GM23338 (cell line): ENCODE data around the gene ARHGEF10L.

Source experiments
- CREB1 ChIP-seq: fragments of 250-450 bp; sonication (Bioruptor Pico); IDR thresholded peaks from 2 replicates; pipeline ENCODE4 v1.5.0; 2020; ENCODE audit warnings: low read depth, mild to moderate bottlenecking, moderate library complexity
- EZH2 ChIP-seq: fragments of 200-600 bp; sonication (generic); IDR thresholded peaks from one replicate; pipeline ENCODE4 v1.8.0; 2017; ENCODE audit warnings: antibody characterized with exemption, mild to moderate bottlenecking, low read depth; ENCODE audit not compliant: unreplicated experiment
- EZH2phosphoT487 ChIP-seq: fragments of 200-600 bp; sonication (generic); IDR thresholded peaks from one replicate; pipeline ENCODE4 v1.8.1; 2018; ENCODE audit warnings: antibody characterized with exemption; ENCODE audit not compliant: unreplicated experiment
- JUNB ChIP-seq: IDR thresholded peaks from one replicate; pipeline ENCODE4 v1.6.1; 2016; ENCODE audit warnings: antibody characterized with exemption; ENCODE audit not compliant: unreplicated experiment
- NANOG ChIP-seq: IDR thresholded peaks from 2 replicates; pipeline ENCODE4 v1.6.1; 2016; ENCODE audit warnings: antibody characterized with exemption, borderline replicate concordance
- POLR2AphosphoS5 ChIP-seq: IDR thresholded peaks from 2 replicates; pipeline ENCODE4 v1.6.1; 2016; ENCODE audit warnings: antibody characterized with exemption, low read depth
- REST ChIP-seq: IDR thresholded peaks from one replicate; pipeline ENCODE4 v1.6.1; 2018; ENCODE audit warnings: antibody characterized with exemption; ENCODE audit not compliant: unreplicated experiment
- ZNF114 ChIP-seq: fragments of 250-450 bp; sonication (Bioruptor Pico); IDR thresholded peaks from 2 replicates; pipeline ENCODE4 v1.5.0; 2020; ENCODE audit warnings: mild to moderate bottlenecking, moderate library complexity
- TF ChIP-seq, protein P1 (sequence below): IDR thresholded peaks from 2 replicates; pipeline ENCODE4 v1.6.1; 2016; ENCODE audit warnings: antibody characterized with exemption
- TF ChIP-seq, protein P2 (sequence below), 2 experiments: fragments of 200-600 bp in 1 of 2; sonication (generic) in 1 of 2; conservative IDR thresholded peaks; 2 replicates each; pipeline versions ENCODE4 v1.5.1 to v1.6.1; 2016 to 2017; ENCODE audit warnings: antibody characterized with exemption in 2 of 2, low read depth in 2 of 2, mild to moderate bottlenecking in 2 of 2, moderate library complexity in 1 of 2

GRCh38 chr1:17588048-17588871 lies 48.8 kb downstream of the ARHGEF10L start:
- TF ChIP-seq REST, result no peak
- TF ChIP-seq, protein P1, sequence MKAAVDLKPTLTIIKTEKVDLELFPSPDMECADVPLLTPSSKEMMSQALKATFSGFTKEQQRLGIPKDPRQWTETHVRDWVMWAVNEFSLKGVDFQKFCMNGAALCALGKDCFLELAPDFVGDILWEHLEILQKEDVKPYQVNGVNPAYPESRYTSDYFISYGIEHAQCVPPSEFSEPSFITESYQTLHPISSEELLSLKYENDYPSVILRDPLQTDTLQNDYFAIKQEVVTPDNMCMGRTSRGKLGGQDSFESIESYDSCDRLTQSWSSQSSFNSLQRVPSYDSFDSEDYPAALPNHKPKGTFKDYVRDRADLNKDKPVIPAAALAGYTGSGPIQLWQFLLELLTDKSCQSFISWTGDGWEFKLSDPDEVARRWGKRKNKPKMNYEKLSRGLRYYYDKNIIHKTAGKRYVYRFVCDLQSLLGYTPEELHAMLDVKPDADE, result no peak
- TF ChIP-seq CREB1, result no peak
- no peak for TF ChIP-seq POLR2AphosphoS5
- TF ChIP-seq, protein P2, sequence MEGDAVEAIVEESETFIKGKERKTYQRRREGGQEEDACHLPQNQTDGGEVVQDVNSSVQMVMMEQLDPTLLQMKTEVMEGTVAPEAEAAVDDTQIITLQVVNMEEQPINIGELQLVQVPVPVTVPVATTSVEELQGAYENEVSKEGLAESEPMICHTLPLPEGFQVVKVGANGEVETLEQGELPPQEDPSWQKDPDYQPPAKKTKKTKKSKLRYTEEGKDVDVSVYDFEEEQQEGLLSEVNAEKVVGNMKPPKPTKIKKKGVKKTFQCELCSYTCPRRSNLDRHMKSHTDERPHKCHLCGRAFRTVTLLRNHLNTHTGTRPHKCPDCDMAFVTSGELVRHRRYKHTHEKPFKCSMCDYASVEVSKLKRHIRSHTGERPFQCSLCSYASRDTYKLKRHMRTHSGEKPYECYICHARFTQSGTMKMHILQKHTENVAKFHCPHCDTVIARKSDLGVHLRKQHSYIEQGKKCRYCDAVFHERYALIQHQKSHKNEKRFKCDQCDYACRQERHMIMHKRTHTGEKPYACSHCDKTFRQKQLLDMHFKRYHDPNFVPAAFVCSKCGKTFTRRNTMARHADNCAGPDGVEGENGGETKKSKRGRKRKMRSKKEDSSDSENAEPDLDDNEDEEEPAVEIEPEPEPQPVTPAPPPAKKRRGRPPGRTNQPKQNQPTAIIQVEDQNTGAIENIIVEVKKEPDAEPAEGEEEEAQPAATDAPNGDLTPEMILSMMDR (conservative IDR thresholded peaks at IDR 0.05; ENCODE audit: low read depth in 2 of 2), result no peak
- TF ChIP-seq EZH2, result no peak
- TF ChIP-seq ZNF114 (CRISPR knock-in tag), result no peak
- no peak for TF ChIP-seq EZH2phosphoT487
- TF ChIP-seq NANOG, result no peak
- TF ChIP-seq JUNB, result no peak
